K562 (cell line): ENCODE measurements around the gene FEV. TPM values are rescaled to one million over a fixed set of nuclear protein-coding genes. Genes with fewer than 3 reads are reported as not detected.
A peak's percentile ranks its signal among the peaks of the same experiment; 100 is the strongest.

Source experiments
- ATAC-seq: fragments of 200-7000 bp; cut with Tn5 transposase; 3 replicates; pipeline ENCODE4 v1.9.1; 2020; ENCODE audit warnings: moderate library complexity
- BruUV-seq: library from RNA; stranded (reverse); fragments of 400-500 nt; replicated peaks from 2 replicates; lab custom pipeline; 2021; lab: Mats Ljungman, UMichigan
- CTCF ChIA-PET: fragments of 300-600 bp; formaldehyde crosslinking; extraction: SDS; loops from one replicate; lab custom pipeline; 2021; ENCODE audit warnings: low intra/inter-chr PET ratio; lab: Yijun Ruan, JAX
- POLR2A ChIA-PET: fragments of 300-600, 350-650 bp; sonication (Branson Sonifier 250); formaldehyde crosslinking; extraction: SDS; loops from one replicate; lab custom pipeline; 2021; ENCODE audit warnings: antibody characterized with exemption, inconsistent platforms; lab: Yijun Ruan, JAX
- DNase-seq, 4 experiments: peaks; one replicate each; pipeline versions ENCODE4 v3.0.0 to v3.0.0-alpha.2; 2011 to 2018; ENCODE audit warnings: low spot score in 3 of 4, mixed read lengths in 3 of 4; ENCODE audit errors: extremely low read depth in 1 of 4
- FAIRE-seq: peaks from 2 replicates; lab custom pipeline; 2011; peaks lifted over from hg19 to GRCh38; lab: Jason Lieb, UNC
- H2AFZ ChIP-seq: 2 replicates; pipeline ENCODE4 v1.6.0; 2011; ENCODE audit warnings: low read depth, low read length, control low read depth, inconsistent platforms
- H3K27ac ChIP-seq: fragments of 200-600 bp; 3 replicates; pipeline ENCODE4 v1.8.0; 2011; ENCODE audit warnings: low read depth, mild to moderate bottlenecking, control low read depth, inconsistent platforms, low read length, moderate library complexity, mixed read lengths; ENCODE audit errors: extremely low read depth
- H3K27me3 ChIP-seq, 2 experiments: fragments of 300-600 bp in 1 of 2; 2 replicates in 1 of 2; 3 replicates in 1 of 2; pipeline versions ENCODE4 v1.6.0 to v1.8.0; 2011; ENCODE audit warnings: inconsistent platforms in 2 of 2, low read length in 2 of 2, mild to moderate bottlenecking in 1 of 2, mixed read lengths in 1 of 2, moderate library complexity in 1 of 2; ENCODE audit not compliant: control insufficient read depth in 2 of 2, insufficient read depth in 2 of 2
- H3K36me3 ChIP-seq: fragments of 300-600 bp; 3 replicates; pipeline ENCODE4 v1.8.0; 2011; ENCODE audit warnings: mild to moderate bottlenecking, low read length, inconsistent platforms; ENCODE audit not compliant: control insufficient read depth, insufficient read depth
- H3K4me1 ChIP-seq, 2 experiments: fragments of 200-600 bp in 1 of 2; replicated peaks in 1 of 2; 2 replicates in 1 of 2; 3 replicates in 1 of 2; pipeline versions ENCODE4 v1.5.1 to v1.8.0; 2011; ENCODE audit warnings: inconsistent platforms in 2 of 2, low read length in 2 of 2, mild to moderate bottlenecking in 1 of 2, mixed read lengths in 1 of 2, moderate library complexity in 1 of 2; ENCODE audit not compliant: control insufficient read depth in 2 of 2, insufficient read depth in 2 of 2
- H3K4me2 ChIP-seq: 2 replicates; pipeline ENCODE4 v1.6.1; 2011; ENCODE audit warnings: low read length, control low read depth, inconsistent platforms, mixed read lengths; ENCODE audit not compliant: insufficient read depth
- H3K4me3 ChIP-seq: fragments of 200-600 bp; sonication (generic), shearing (Covaris generic); 2 replicates; pipeline ENCODE4 v1.5.1; 2016; ENCODE audit warnings: control low read depth, inconsistent platforms
- H3K79me2 ChIP-seq: fragments of 200-600 bp; 3 replicates; pipeline ENCODE4 v1.8.0; 2011; ENCODE audit warnings: low read length, inconsistent platforms; ENCODE audit not compliant: control insufficient read depth, insufficient read depth
- H3K9ac ChIP-seq, 2 experiments: 2 replicates each; pipeline versions ENCODE4 v1.6.0 to v1.6.1; 2011; ENCODE audit warnings: low read depth in 2 of 2, low read length in 2 of 2, control low read depth in 1 of 2, inconsistent platforms in 1 of 2, mild to moderate bottlenecking in 1 of 2, mixed read lengths in 1 of 2; ENCODE audit not compliant: insufficient read depth in 1 of 2
- H3K9me1 ChIP-seq: one replicate; pipeline ENCODE4 v1.6.0; 2011; ENCODE audit warnings: inconsistent platforms, mild to moderate bottlenecking, low read length, moderate library complexity; ENCODE audit not compliant: control insufficient read depth, insufficient read depth
- H3K9me3 ChIP-seq: replicated peaks from 2 replicates; pipeline ENCODE4 v1.5.1; 2011; ENCODE audit warnings: low read depth, low read length, inconsistent platforms; ENCODE audit not compliant: control insufficient read depth, insufficient read depth
- H4K20me1 ChIP-seq: replicated peaks from 2 replicates; pipeline ENCODE4 v1.6.1; 2011; ENCODE audit warnings: low read length, inconsistent platforms, mixed read lengths; ENCODE audit not compliant: control insufficient read depth, insufficient read depth
- BRF1 ChIP-seq: IDR thresholded peaks from 3 replicates; pipeline ENCODE4 v1.6.1; 2011; ENCODE audit warnings: borderline replicate concordance, mild to moderate bottlenecking; ENCODE audit not compliant: insufficient read length; ENCODE audit errors: extremely low read depth
- CREB3 ChIP-seq: fragments of 450-650 bp; conservative IDR thresholded peaks from 2 replicates; pipeline ENCODE4 v1.6.1; 2016; ENCODE audit warnings: missing genetic modification characterization, low read depth, mild to moderate bottlenecking, missing compliant biosample characterization, moderate library complexity
- FOXK1 ChIP-seq: sonication (generic); formaldehyde crosslinking; IDR thresholded peaks from 2 replicates; pipeline ENCODE4 v1.8.0; 2022; ENCODE audit warnings: missing genetic modification reagents, mild to moderate bottlenecking, borderline replicate concordance
- FOXM1 ChIP-seq, 2 experiments: fragments of 450-650 bp in 1 of 2; sonication (generic) in 1 of 2; formaldehyde crosslinking in 1 of 2; IDR thresholded peaks; 2 replicates each; pipeline versions ENCODE4 v1.6.1 to v1.9.0; 2017 to 2022; ENCODE audit warnings: low read depth in 2 of 2, mild to moderate bottlenecking in 2 of 2, missing genetic modification reagents in 1 of 2, moderate library complexity in 1 of 2
- HMGN3 ChIP-seq: IDR thresholded peaks from 2 replicates; pipeline ENCODE4 v1.6.1; 2011; ENCODE audit warnings: borderline replicate concordance, low read depth, mild to moderate bottlenecking, mixed read lengths, low read length; ENCODE audit not compliant: insufficient read length; ENCODE audit errors: extremely low read depth
- MAFF ChIP-seq: IDR thresholded peaks from 2 replicates; pipeline ENCODE4 v1.6.1; 2012; ENCODE audit warnings: low read length, improper control_type of control experiment
- NEUROD1 ChIP-seq: fragments of 150-350 bp; IDR thresholded peaks from 2 replicates; pipeline ENCODE4 v1.6.1; 2014; ENCODE audit warnings: borderline replicate concordance, low read length, low read depth; ENCODE audit not compliant: partially characterized antibody
- PHTF2 ChIP-seq: fragments of 250-450 bp; sonication (Bioruptor Pico); IDR thresholded peaks from 2 replicates; pipeline ENCODE4 v1.5.0; 2021; ENCODE audit warnings: mild to moderate bottlenecking
- SAFB2 ChIP-seq: fragments of 200-400 bp; formaldehyde crosslinking; IDR thresholded peaks from 2 replicates; pipeline ENCODE4 v1.6.1; 2018; ENCODE audit warnings: borderline replicate concordance, low read length, low read depth, moderate library complexity; ENCODE audit not compliant: severe bottlenecking
- SNAPC5 ChIP-seq: fragments of 250-450 bp; sonication (Bioruptor Pico); IDR thresholded peaks from 2 replicates; pipeline ENCODE4 v1.8.0; 2021; ENCODE audit warnings: moderate library complexity, mild to moderate bottlenecking, inconsistent platforms
- SRF ChIP-seq, 2 experiments: fragments of 250-450, 450-650 bp in 1 of 2; sonication (Bioruptor Pico) in 1 of 2; sonication (generic) in 1 of 2; formaldehyde crosslinking; IDR thresholded peaks; 2 replicates each; pipeline versions ENCODE4 v1.5.0 to v1.5.1; 2020 to 2022; ENCODE audit warnings: mild to moderate bottlenecking in 1 of 2, missing genetic modification reagents in 1 of 2
- TCFL5 ChIP-seq: fragments of 250-450 bp; sonication (Bioruptor Pico); conservative IDR thresholded peaks from 2 replicates; pipeline ENCODE4 v1.6.1; 2021; ENCODE audit warnings: mild to moderate bottlenecking, moderate library complexity, matching md5 sums
- YBX1 ChIP-seq: fragments of 450-650 bp; IDR thresholded peaks from 2 replicates; pipeline ENCODE4 v1.7.1; 2016; ENCODE audit warnings: mild to moderate bottlenecking
- ZNF324 ChIP-seq: fragments of 250-450 bp; sonication (Bioruptor Pico); IDR thresholded peaks from 2 replicates; pipeline ENCODE4 v1.4.0; 2020; ENCODE audit warnings: mild to moderate bottlenecking
- WGBS: fragments of 100-300 bp; shearing (Covaris generic); methylation state at CpG from one replicate; pipeline ENCODE4 v1.1.6; 2016; ENCODE audit warnings: low coverage, mixed read lengths; ENCODE audit not compliant: insufficient coverage; ENCODE audit errors: missing lambda C conversion rate; 5-methylcytosine and 5-hydroxymethylcytosine counted together
- in situ Hi-C: fragments of 300-500 bp; cut with MboI; formaldehyde crosslinking; loops from 4 replicates; pipeline ENCODE4 v1.15.0; 2018; ENCODE audit warnings: inconsistent platforms, mixed read lengths
- intact Hi-C: fragments of 100-400 bp; cut with micrococcal nuclease; formaldehyde crosslinking; loops from 2 replicates; pipeline ENCODE4 v1.14.2; 2022
- polyA plus RNA-seq, 8 experiments: library from polyadenylated mRNA; depleted of rRNA in 4 of 8; stranded (reverse) in 5 of 8; unstranded in 3 of 8; fragments of >200 nt; fragmentation: Nextera tagmentation in 2 of 8; fragmentation: Illumina TruSeq in 1 of 8; extraction: Ambion mirVana in 2 of 8; extraction: Trizol in 1 of 8; gene quantifications; 2 replicates each; pipeline versions ENCODE4 v1.2.1 to v1.2.3, GENCODE V29; 2011 to 2014; ENCODE audit warnings: inconsistent platforms in 1 of 8, missing spikeins in 1 of 8
- total RNA-seq, 7 experiments: library from RNA; depleted of rRNA in 6 of 7; stranded (reverse); fragments of >200 nt in 6 of 7; fragmentation: Illumina TruSeq in 2 of 7; extraction: Trizol in 2 of 7; gene quantifications; 2 replicates each; pipeline versions ENCODE4 v1.2.1 to v1.2.3, GENCODE V29; 2011 to 2021; ENCODE audit warnings: low replicate concordance in 1 of 7

FEV gene
- total and polyA plus RNA-seq, 9 of the 15 experiments (the other 6 are each of a cell fraction or from before 2014, with no cell fraction given): 0.08 to 1.6 (median 0.62) TPM; not detected in 1

GRCh38 chr2:218999021-218999880, 14.3 kb upstream of the FEV start:
- no peak for ATAC-seq

More at GRCh38 chr2:218999021-218999880, 14.3 kb upstream of the FEV start:
- Histone ChIP-seq H3K4me3 (no peak overlapping the region), H3K9me1 (no peaks in the 10 kb centered on the region), H4K20me1 (no peaks in the 10 kb centered on the region), H3K9me3 (no peaks in the 10 kb centered on the region), H3K79me2 (no peaks in the 10 kb centered on the region), H3K27ac (no peak overlapping the region), H3K27me3 (peaks cover 0 to 34% of the 10 kb centered on the region in 2 experiments; a peak in 2 of 5 replicates), H2AFZ (no peak overlapping the region), H3K36me3 (no peaks in the 10 kb centered on the region), H3K4me2 (no peak overlapping the region), H3K9ac (no peak overlapping the region), H3K4me1 (peaks cover 9 to 38% of the 10 kb centered on the region in 2 experiments)
- DNase-seq (peak in 3 of 4 experiments; percentile 14 to 30 (median 26)), FAIRE-seq (no peak)
- no TSS peak for BruUV-seq
- 3% methylated on average over 5 of the region's 10 CpGs for WGBS
- in situ Hi-C loops: no loop called here
- no peak for TF ChIP-seq SNAPC5 (CRISPR knock-in tag)
- no peak for TF ChIP-seq SAFB2
- no peak for TF ChIP-seq PHTF2
- no peak for TF ChIP-seq ZNF324 (CRISPR knock-in tag)
- no peak for TF ChIP-seq BRF1
- TF ChIP-seq HMGN3: no peak
- no peak for TF ChIP-seq SRF (CRISPR knock-in tag; IDR thresholded peaks at IDR 0.05)
- no peak for TF ChIP-seq YBX1
- no peak for TF ChIP-seq FOXK1 (CRISPR knock-in tag)
- no peak for TF ChIP-seq MAFF
- no peak for TF ChIP-seq FOXM1 (IDR thresholded peaks at IDR 0.05; ENCODE audit: low read depth)
- no peak for TF ChIP-seq FOXM1 (CRISPR knock-in tag; IDR thresholded peaks at IDR 0.05; ENCODE audit: low read depth)
- TF ChIP-seq NEUROD1: no peak
- TF ChIP-seq TCFL5: no peak
- no peak for TF ChIP-seq CREB3 (tag)
- CTCF ChIA-PET: no interaction called here
- POLR2A ChIA-PET: interaction anchor here (0.6 kb wide), 1 partner anchor 45 kb away, joined by 4 read pairs; no protein-coding TSS in a partner anchor
- intact Hi-C loops: no loop called here
